Measurements from ENCODE around the gene OOSP2. TPM values are rescaled to one million over a fixed set of nuclear protein-coding genes. Genes with fewer than 3 reads are reported as not detected.

The OOSP2 gene
- total and polyA plus RNA-seq, 9 donors = not detected

GRCh38 chr11:60077216-60077817, 37.1 kb downstream of the OOSP2 start:
- no peak overlapping the region for H3K4me3 ChIP-seq (ENCODE audit: low read length)
- no peaks in the 10 kb centered on the region for H3K27me3 ChIP-seq (ENCODE audit: control insufficient read depth, insufficient read depth, low read length)
- H3K36me3 ChIP-seq (ENCODE audit: control insufficient read depth, insufficient read depth, low read length) = no peaks in the 10 kb centered on the region
- H3K4me1 ChIP-seq (ENCODE audit: control insufficient read depth, insufficient read depth, low read length) = no peaks in the 10 kb centered on the region
- WGBS (ENCODE audit: insufficient coverage) = 67% methylated on average over 7 of the region's 15 CpGs
- no peak overlapping the region for H3K27ac ChIP-seq (ENCODE audit: low read length)
- no peak for DNase-seq
- no peaks in the 10 kb centered on the region for H3K9me3 ChIP-seq (replicated peaks; ENCODE audit: control insufficient read depth, low read depth, low read length)

- Histone ChIP-seq H3K36me3 (ENCODE audit: control insufficient read depth, insufficient read depth, low read length) (no peaks in the 10 kb centered on the region), H3K27ac (ENCODE audit: low read length) (no peak overlapping the region), H3K9me3 (replicated peaks; ENCODE audit: control insufficient read depth, low read depth, low read length) (no peaks in the 10 kb centered on the region), H3K27me3 (ENCODE audit: control insufficient read depth, insufficient read depth, low read length) (no peaks in the 10 kb centered on the region), H3K4me1 (ENCODE audit: control insufficient read depth, insufficient read depth, low read length) (no peaks in the 10 kb centered on the region), H3K4me3 (ENCODE audit: low read length) (no peak overlapping the region)
- no CpG with 5 or more reads among the region's 1 CpG for WGBS (ENCODE audit: insufficient coverage)
- DNase-seq = no peak
These were observed 37.8 kb downstream of the OOSP2 start for GRCh38 chr11:60077981-60078380.

- H3K27me3 ChIP-seq (ENCODE audit: control insufficient read depth, insufficient read depth, low read length) = no peaks in the 10 kb centered on the region
- H3K4me3 ChIP-seq (ENCODE audit: low read length) = no peak overlapping the region
- no peaks in the 10 kb centered on the region for H3K36me3 ChIP-seq (ENCODE audit: control insufficient read depth, insufficient read depth, low read length)
- no peaks in the 10 kb centered on the region for H3K4me1 ChIP-seq (ENCODE audit: control insufficient read depth, insufficient read depth, low read length)
- H3K27ac ChIP-seq (ENCODE audit: low read length) = no peak overlapping the region
- WGBS (ENCODE audit: insufficient coverage) = no CpG with 5 or more reads among the region's 4 CpGs
- DNase-seq = no peak
- no peaks in the 10 kb centered on the region for H3K9me3 ChIP-seq (replicated peaks; ENCODE audit: control insufficient read depth, low read depth, low read length)
These were observed 38.5 kb downstream of the OOSP2 start for GRCh38 chr11:60078745-60079144.

- WGBS (ENCODE audit: insufficient coverage) = no CpG with 5 or more reads among the region's 3 CpGs
These were observed 40.3 kb downstream of the OOSP2 start for GRCh38 chr11:60080535-60080934.

GRCh38 chr11:60084631-60085273, 44.5 kb downstream of the OOSP2 start:
- no peaks in the 10 kb centered on the region for H3K4me1 ChIP-seq (ENCODE audit: control insufficient read depth, insufficient read depth, low read length)
- H3K27me3 ChIP-seq (ENCODE audit: control insufficient read depth, insufficient read depth, low read length) = no peaks in the 10 kb centered on the region
- H3K27ac ChIP-seq (ENCODE audit: low read length) = no peak overlapping the region
- 54% methylated on average over 3 of the region's 3 CpGs for WGBS (ENCODE audit: insufficient coverage)
- DNase-seq = no peak
- no peak overlapping the region for H3K4me3 ChIP-seq (ENCODE audit: low read length)
- H3K9me3 ChIP-seq (replicated peaks; ENCODE audit: control insufficient read depth, low read depth, low read length) = no peaks in the 10 kb centered on the region
- H3K36me3 ChIP-seq (ENCODE audit: control insufficient read depth, insufficient read depth, low read length) = no peaks in the 10 kb centered on the region

More at GRCh38 chr11:60080535-60080934, 40.3 kb downstream of the OOSP2 start:
- H3K4me1 ChIP-seq (ENCODE audit: control insufficient read depth, insufficient read depth, low read length) = no peaks in the 10 kb centered on the region
- no peaks in the 10 kb centered on the region for H3K27me3 ChIP-seq (ENCODE audit: control insufficient read depth, insufficient read depth, low read length)
- H3K27ac ChIP-seq (ENCODE audit: low read length) = no peak overlapping the region
- H3K36me3 ChIP-seq (ENCODE audit: control insufficient read depth, insufficient read depth, low read length) = no peaks in the 10 kb centered on the region
- H3K9me3 ChIP-seq (replicated peaks; ENCODE audit: control insufficient read depth, low read depth, low read length) = no peaks in the 10 kb centered on the region
- DNase-seq = no peak
- no peak overlapping the region for H3K4me3 ChIP-seq (ENCODE audit: low read length)

- no peak overlapping the region for H3K27ac ChIP-seq (ENCODE audit: low read length)
- H3K27me3 ChIP-seq (ENCODE audit: control insufficient read depth, insufficient read depth, low read length) = no peaks in the 10 kb centered on the region
- no peaks in the 10 kb centered on the region for H3K36me3 ChIP-seq (ENCODE audit: control insufficient read depth, insufficient read depth, low read length)
- no peak overlapping the region for H3K4me3 ChIP-seq (ENCODE audit: low read length)
- WGBS (ENCODE audit: insufficient coverage) = 85% methylated on average over 1 of the region's 2 CpGs
- no peaks in the 10 kb centered on the region for H3K4me1 ChIP-seq (ENCODE audit: control insufficient read depth, insufficient read depth, low read length)
- DNase-seq = no peak
- no peaks in the 10 kb centered on the region for H3K9me3 ChIP-seq (replicated peaks; ENCODE audit: control insufficient read depth, low read depth, low read length)
These were observed 45.7 kb downstream of the OOSP2 start for GRCh38 chr11:60085909-60086308.

GRCh38 chr11:60087239-60087638, 47.0 kb downstream of the OOSP2 start:
- no peak for DNase-seq
- WGBS (ENCODE audit: insufficient coverage) = no CpG with 5 or more reads among the region's 1 CpG

GRCh38 chr11:60088364-60088763, 48.2 kb downstream of the OOSP2 start, which contains the start of gene MS4A2:
TSS of gene MS4A2 (plus strand) at chr11:60088664. CDS start at chr11:60088766, 102 bp downstream.
- Histone ChIP-seq H3K4me1 (ENCODE audit: control insufficient read depth, insufficient read depth, low read length) (no peaks in the 10 kb centered on the region), H3K4me3 (ENCODE audit: low read length) (no peak within 1 kb of the TSS), H3K36me3 (ENCODE audit: control insufficient read depth, insufficient read depth, low read length) (no peaks in the 10 kb centered on the region), H3K9me3 (replicated peaks; ENCODE audit: control insufficient read depth, low read depth, low read length) (no peaks in the 10 kb centered on the region), H3K27ac (ENCODE audit: low read length) (no peak within 1 kb of the TSS), H3K27me3 (ENCODE audit: control insufficient read depth, insufficient read depth, low read length) (no peaks in the 10 kb centered on the region)
- DNase-seq = no peak
- 60% methylated on average over 1 of the region's 1 CpG for WGBS (ENCODE audit: insufficient coverage)

More at GRCh38 chr11:60087239-60087638, 47.0 kb downstream of the OOSP2 start:
- Histone ChIP-seq H3K4me3 (ENCODE audit: low read length) (no peak overlapping the region), H3K27me3 (ENCODE audit: control insufficient read depth, insufficient read depth, low read length) (no peaks in the 10 kb centered on the region), H3K36me3 (ENCODE audit: control insufficient read depth, insufficient read depth, low read length) (no peaks in the 10 kb centered on the region), H3K27ac (ENCODE audit: low read length) (no peak overlapping the region), H3K4me1 (ENCODE audit: control insufficient read depth, insufficient read depth, low read length) (no peaks in the 10 kb centered on the region), H3K9me3 (replicated peaks; ENCODE audit: control insufficient read depth, low read depth, low read length) (no peaks in the 10 kb centered on the region)

GRCh38 chr11:60095477-60096120, 55.4 kb downstream of the OOSP2 start:
- WGBS (ENCODE audit: insufficient coverage) = no CpG with 5 or more reads among the region's 4 CpGs
- no peaks in the 10 kb centered on the region for H3K36me3 ChIP-seq (ENCODE audit: control insufficient read depth, insufficient read depth, low read length)

GRCh38 chr11:60097189-60097588, 57.0 kb downstream of the OOSP2 start:
- no peaks in the 10 kb centered on the region for H3K9me3 ChIP-seq (replicated peaks; ENCODE audit: control insufficient read depth, low read depth, low read length)
- no peak overlapping the region for H3K27ac ChIP-seq (ENCODE audit: low read length)
- WGBS (ENCODE audit: insufficient coverage) = 80% methylated on average over 1 of the region's 1 CpG
- H3K27me3 ChIP-seq (ENCODE audit: control insufficient read depth, insufficient read depth, low read length) = no peaks in the 10 kb centered on the region
- DNase-seq = no peak
- no peak overlapping the region for H3K4me3 ChIP-seq (ENCODE audit: low read length)
- no peaks in the 10 kb centered on the region for H3K36me3 ChIP-seq (ENCODE audit: control insufficient read depth, insufficient read depth, low read length)
- no peaks in the 10 kb centered on the region for H3K4me1 ChIP-seq (ENCODE audit: control insufficient read depth, insufficient read depth, low read length)

More at GRCh38 chr11:60095477-60096120, 55.4 kb downstream of the OOSP2 start:
- H3K27ac ChIP-seq (ENCODE audit: low read length) = no peak overlapping the region
- no peaks in the 10 kb centered on the region for H3K27me3 ChIP-seq (ENCODE audit: control insufficient read depth, insufficient read depth, low read length)
- DNase-seq = no peak
- H3K4me3 ChIP-seq (ENCODE audit: low read length) = no peak overlapping the region
- H3K4me1 ChIP-seq (ENCODE audit: control insufficient read depth, insufficient read depth, low read length) = no peaks in the 10 kb centered on the region
- H3K9me3 ChIP-seq (replicated peaks; ENCODE audit: control insufficient read depth, low read depth, low read length) = no peaks in the 10 kb centered on the region

Data from muscle of leg (tissue), 11 donors.